Sciatic nerve (tissue), 2 donors: ENCODE measurements around the gene ABTB2. TPM values are rescaled to one million over a fixed set of nuclear protein-coding genes. Genes with fewer than 3 reads are reported as not detected.

ENCODE experiments used
- ATAC-seq: fragments of 200-7000 bp; cut with Tn5 transposase; one replicate; pipeline ENCODE4 v1.9.1; 2020; ENCODE audit warnings: mild to moderate bottlenecking, moderate library complexity
- DNase-seq: peaks from one replicate; pipeline ENCODE4 v3.0.0-alpha.2; 2020; ENCODE audit warnings: low spot score
- intact Hi-C: fragments of 100-400 bp; cut with DNase I; formaldehyde crosslinking; loops from one replicate; pipeline ENCODE4 v1.14.2; 2022
- total RNA-seq: library from RNA; stranded (reverse); fragmentation: NEBNext Ultra II Directional; extraction: Animal tissue kit (Norgen Biotek cat#: 25700); gene quantifications from one replicate; pipeline ENCODE4 v1.2.1, GENCODE V29; 2021
- donor health status: DM: no; HTN: no; CAD: no.
- donor health status: DM: no; HTN: no; CAD: no.

The ABTB2 gene
- total RNA-seq, 1 donor from 2014 or later, result 10.5 TPM

- ATAC-seq, result no peak
- intact Hi-C loops, result no loop called here
- DNase-seq, result no peak
Measured at GRCh38 chr11:34154059-34154875, 203.5 kb downstream of the ABTB2 start.

GRCh38 chr11:34151916-34152845 is 205.6 kb downstream of the ABTB2 start:
- intact Hi-C loops, result no loop called here
- DNase-seq, result no peak
- no peak for ATAC-seq

DNA sequence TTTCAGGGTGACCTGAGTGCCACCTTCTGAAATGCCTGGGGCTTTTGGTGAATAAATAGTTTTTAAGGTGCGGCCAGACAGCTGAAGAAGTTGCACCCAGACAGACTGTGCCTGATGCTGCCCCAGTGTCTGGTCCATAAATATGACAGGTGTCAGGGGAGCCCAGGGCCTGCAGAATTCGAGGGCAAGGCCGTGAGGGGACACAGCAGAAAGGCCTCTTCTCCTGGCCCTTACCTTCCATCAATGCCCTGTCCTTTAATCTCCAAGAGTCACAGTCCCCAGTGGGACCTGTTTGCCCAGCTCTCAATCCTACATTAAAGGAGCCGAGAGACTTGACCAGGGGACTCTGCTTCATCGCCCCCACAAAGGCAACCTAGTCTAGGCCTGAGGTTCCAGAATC is 206.6 kb downstream of the ABTB2 start:
- DNase-seq (no peak), ATAC-seq (no peak)
- intact Hi-C loops, result no loop called here

DNA sequence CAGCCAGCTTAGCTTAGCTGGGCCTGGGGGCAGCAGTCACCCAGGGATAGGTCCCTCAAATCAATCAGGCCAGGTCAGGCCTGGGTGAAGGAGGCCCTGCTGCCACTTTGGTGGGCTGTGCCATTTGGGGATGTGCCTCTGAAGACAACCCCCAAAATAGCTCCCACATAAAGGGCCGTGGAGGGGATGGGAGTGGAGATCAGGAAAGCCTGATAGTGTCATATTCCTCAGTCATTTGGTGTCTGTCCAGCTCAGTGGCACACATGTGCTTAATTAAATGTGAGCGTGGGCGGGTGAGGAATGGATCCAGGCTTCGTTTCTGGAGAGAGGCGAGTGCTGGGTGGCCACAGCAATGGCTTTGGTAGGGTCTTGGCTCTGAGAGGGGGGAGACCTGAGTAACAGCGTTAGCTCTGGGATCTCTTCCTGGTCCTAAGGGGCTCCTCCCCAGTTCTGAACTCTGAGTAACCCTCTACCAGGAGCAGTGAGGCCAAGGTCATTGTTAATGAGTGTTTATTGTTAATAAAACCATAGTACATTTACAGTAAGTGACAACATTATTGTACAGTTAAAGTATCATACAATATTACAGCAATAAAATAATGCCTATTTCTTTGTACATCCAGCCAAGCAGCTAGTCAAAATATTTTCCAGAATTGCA is 207.2 kb downstream of the ABTB2 start:
- intact Hi-C loops, result no loop called here
- ATAC-seq, result no peak

GRCh38 chr11:34149786-34150185 is 208.0 kb downstream of the ABTB2 start:
- ATAC-seq (peak; percentile 52), DNase-seq (no peak)
- intact Hi-C loops, result no loop called here

More for the DNA sequence above, 207.2 kb downstream of the ABTB2 start:
- no peak for DNase-seq

DNA sequence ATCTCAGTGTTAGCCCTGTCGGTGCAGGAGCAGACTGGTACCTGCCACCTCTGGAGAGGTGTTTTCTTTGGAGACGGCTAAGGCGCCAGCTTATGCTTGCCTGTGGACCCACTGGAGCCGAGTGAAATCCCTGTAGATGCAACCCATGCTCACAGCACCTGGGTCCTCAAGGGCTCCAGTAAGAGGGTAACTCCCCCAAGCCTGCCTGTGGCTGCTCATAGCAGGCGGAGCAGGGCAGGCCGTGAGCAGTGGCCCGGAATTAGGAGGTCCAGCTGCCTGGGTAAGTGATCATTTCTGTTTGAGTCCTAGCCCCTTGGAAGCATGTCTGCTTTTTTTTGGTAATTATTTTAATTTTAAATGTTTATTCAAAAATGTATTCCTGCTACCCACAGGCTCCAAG is 208.5 kb downstream of the ABTB2 start:
- intact Hi-C loops, result no loop called here
- ATAC-seq (no peak), DNase-seq (peak; percentile 9)

DNA sequence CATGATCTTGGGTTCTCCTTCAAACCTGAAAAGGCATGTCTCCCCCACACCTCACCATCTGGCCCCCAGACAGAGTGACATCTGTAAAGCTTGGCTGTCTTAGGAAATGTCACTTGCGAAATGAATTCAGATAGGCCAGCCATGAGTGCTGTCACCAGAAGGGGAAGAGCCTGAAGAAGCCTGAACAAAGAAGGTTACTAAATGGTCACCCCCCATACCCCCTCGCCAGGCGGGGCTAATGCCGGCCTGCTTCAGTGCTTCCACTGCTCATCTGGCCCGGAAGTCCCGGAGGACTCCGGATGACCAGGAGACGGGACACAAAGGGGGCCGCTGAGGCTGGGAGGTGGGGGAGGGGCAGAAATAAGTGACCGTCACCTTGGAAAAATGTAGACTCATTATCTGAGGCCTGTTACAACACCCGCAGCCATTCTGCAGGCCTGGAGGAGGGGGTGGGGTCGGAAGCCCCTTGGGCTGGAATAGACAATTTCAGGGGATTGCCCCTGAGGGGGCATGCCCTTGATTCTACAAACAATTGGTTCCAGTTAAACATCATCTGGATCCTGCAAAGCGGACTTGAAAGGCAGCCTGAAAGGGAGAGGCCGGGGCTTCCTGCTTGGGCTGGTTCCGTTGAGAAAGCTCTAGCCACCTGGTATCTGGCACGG is 209.2 kb downstream of the ABTB2 start:
- ATAC-seq (no peak), DNase-seq (peak; percentile 47)
- intact Hi-C loops, result no loop called here

DNA sequence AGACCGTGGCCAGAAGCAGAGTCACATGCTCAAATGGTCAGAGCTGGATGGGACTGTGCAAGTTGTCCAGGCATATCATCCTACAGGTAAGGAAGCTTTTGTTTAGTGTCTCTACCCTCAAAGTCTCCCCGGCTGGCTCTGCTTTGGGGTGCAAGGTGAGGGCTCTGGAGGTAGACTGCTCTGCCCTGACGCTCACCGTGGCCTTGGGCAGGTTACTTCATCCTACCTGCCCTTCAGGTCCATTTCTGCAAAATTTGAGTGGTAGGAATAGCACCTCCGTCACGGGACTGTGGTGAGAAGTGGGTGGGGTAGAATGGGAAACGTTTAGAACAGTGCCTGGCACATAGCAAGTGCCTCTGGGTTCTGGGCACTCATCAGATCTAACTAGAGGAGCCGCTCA is 210.2 kb downstream of the ABTB2 start:
- no peak for ATAC-seq
- intact Hi-C loops, result no loop called here
- DNase-seq, result peak; percentile 25

- DNase-seq (peak; percentile 34), ATAC-seq (no peak)
- intact Hi-C loops, result no loop called here
Measured at GRCh38 chr11:34146866-34147265, 210.9 kb downstream of the ABTB2 start.

GRCh38 chr11:34146411-34146810 is 211.4 kb downstream of the ABTB2 start:
- intact Hi-C loops, result no loop called here
- DNase-seq, result peak; percentile 47

DNA sequence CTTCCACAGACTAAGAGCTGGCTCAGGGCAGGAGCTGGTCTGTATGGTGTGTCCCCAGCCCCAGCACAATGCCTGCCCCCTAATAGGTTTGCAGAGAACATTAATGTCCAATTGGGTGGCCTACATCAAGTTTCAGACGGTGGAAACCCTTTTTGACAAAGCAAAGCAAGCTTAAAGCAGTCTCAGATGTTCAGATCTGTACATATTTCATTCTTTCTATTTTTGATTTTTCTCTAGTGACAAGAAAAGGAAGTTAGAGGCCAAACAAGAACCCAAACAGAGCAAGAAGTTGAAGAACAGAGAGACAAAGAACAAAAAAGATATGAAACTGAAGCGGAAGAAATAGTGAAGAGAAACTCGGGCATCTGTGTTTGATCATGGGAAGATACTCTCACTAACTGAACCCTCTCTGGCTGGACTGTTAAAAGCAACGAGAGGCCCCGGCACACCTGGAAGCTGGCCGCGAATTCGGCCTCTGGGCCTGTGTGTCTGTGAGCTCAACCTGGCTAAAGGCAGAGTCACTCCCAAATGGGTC is 211.9 kb downstream of the ABTB2 start:
- intact Hi-C loops, result no loop called here
- peak; percentile 31 for DNase-seq
- ATAC-seq, result no peak

More at GRCh38 chr11:34146411-34146810, 211.4 kb downstream of the ABTB2 start:
- no peak for ATAC-seq

DNA sequence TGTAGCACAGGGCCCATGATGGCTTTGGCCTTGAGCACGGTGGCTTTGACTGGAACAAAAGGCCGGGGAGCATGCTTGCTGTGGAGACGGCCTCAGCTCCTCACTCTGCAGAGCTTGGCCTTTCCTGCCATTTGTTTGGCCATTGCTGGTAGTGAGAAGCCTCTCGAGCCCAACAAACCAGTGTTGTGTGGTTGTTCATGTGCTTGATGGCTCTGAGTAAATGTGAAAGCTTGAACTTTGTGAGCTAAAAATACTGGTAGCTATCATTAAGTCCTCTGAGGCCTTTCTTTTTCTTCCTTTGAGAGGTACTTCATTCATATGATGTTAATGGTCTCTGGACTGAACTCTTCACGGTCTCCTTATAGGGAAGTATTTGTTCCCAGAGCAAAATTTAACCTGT is 212.7 kb downstream of the ABTB2 start:
- DNase-seq, result no peak
- intact Hi-C loops, result no loop called here
- ATAC-seq, result no peak

GRCh38 chr11:34143048-34143447 is 214.8 kb downstream of the ABTB2 start:
- ATAC-seq (no peak), DNase-seq (peak; percentile 0)
- intact Hi-C loops, result no loop called here

DNA sequence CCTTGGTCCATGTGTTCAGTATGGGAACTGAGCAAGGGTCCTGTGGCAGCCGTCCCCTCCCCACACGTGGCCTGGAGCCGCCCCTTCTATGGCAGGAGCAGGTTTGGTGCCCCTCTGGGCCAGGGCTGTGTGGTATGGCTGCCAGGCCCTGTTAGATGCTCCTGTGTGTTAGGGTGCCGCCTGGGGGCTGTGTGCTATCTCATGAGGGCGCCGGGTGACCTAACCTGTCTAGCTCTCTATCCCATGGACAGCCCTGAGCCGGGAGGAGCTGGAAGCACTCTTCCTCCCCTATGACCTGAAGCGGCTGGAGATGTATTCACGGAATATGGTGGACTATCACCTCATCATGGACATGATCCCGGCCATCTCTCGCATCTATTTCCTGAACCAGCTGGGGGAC is 217.7 kb downstream of the ABTB2 start:
- no peak for ATAC-seq
- intact Hi-C loops, result no loop called here

GRCh38 chr11:34139346-34139745 is 218.5 kb downstream of the ABTB2 start:
- intact Hi-C loops, result no loop called here
- ATAC-seq (no peak), DNase-seq (no peak)

More for the DNA sequence above, 217.7 kb downstream of the ABTB2 start:
- no peak for DNase-seq

- DNase-seq, result no peak
- intact Hi-C loops, result no loop called here
- no peak for ATAC-seq
Measured at GRCh38 chr11:34136420-34136819, 221.4 kb downstream of the ABTB2 start.

DNA sequence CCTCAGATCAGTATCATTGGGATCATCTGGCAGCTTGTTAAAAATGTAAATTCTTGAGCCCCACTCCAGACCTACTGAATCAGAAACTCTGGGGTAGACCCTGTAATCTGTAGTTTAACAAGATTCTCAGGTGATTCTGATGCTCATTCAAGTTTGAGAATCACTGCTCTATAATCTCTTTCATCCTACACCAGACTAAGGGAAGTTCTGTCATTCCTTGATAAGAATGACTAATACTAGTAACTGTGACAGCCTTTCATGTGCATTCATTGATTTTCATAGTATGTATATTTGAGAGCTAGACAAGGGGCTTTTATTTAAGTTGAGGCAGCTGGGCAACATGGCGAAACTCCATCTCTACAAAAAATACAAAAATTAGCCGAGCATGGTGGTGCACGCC is 222.4 kb downstream of the ABTB2 start:
- ATAC-seq (no peak), DNase-seq (no peak)
- intact Hi-C loops, result no loop called here

DNA sequence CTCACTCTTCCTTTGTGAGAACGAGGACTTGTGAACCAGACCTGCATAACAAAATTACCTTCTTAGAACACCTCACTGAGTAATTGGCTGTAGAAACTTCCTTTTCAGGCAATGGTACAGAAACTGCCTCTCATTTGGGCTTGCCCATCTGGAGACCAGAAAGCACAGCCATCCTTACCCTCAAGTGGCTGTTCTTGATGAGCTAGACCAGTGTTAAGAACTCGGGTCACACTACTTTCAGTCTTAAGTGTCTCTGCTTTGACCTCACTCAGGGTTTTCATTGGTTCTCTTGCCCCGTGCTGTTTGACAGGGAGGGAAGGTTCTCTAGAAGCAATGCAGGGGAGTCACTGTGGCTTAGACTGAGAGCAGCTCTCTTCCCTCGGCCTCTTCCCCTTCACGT is 223.0 kb downstream of the ABTB2 start:
- no peak for ATAC-seq
- no peak for DNase-seq
- intact Hi-C loops, result no loop called here
